ENCODE results near the gene OSR1.

- TF ChIP-seq CTCF (IDR thresholded peaks at IDR 0.05): no peak
- no peak for TF ChIP-seq TCF7L2 (IDR thresholded peaks at IDR 0.05; ENCODE audit: low read depth, low read length)
- no peak for TF ChIP-seq SIN3A (IDR thresholded peaks at IDR 0.05; ENCODE audit: borderline replicate concordance, insufficient read depth, low read depth, low read length)
These were observed 30.9 kb downstream of the OSR1 start for GRCh38 chr2:19327496-19327895.
